CD4-positive, CD25-positive, alpha-beta regulatory T cell (primary cell): Measurements from ENCODE around the gene EVX2. TPM values are rescaled to one million over a fixed set of nuclear protein-coding genes. Genes with fewer than 3 reads are reported as not detected.

Experiments used
- ATAC-seq, 2 donors: fragments of 150-1000 bp; cut with Tn5 transposase; one replicate each; pipeline ENCODE4 v1.10.0; 2021; ENCODE audit warnings: low read depth in 2 of 2, moderate number of reproducible peaks in 2 of 2, moderate library complexity in 1 of 2
- DNase-seq, 3 donors: peaks; one replicate each; pipeline versions ENCODE4 v3.0.0 to v3.0.0-alpha.2; 2012 to 2022; ENCODE audit warnings: mixed read lengths in 1 of 3
- H3K27ac ChIP-seq: one replicate; pipeline ENCODE4 v1.7.0; 2013; ENCODE audit warnings: mild to moderate bottlenecking, low read length; ENCODE audit not compliant: insufficient read depth, poor library complexity, severe bottlenecking
- H3K27me3 ChIP-seq: one replicate; pipeline ENCODE4 v1.7.0; 2013; ENCODE audit warnings: low read length; ENCODE audit not compliant: control insufficient read depth, insufficient read depth
- H3K36me3 ChIP-seq: one replicate; pipeline ENCODE4 v1.7.0; 2013; ENCODE audit warnings: mild to moderate bottlenecking, low read length, moderate library complexity; ENCODE audit not compliant: control insufficient read depth, insufficient read depth
- H3K4me1 ChIP-seq: 2 replicates; pipeline ENCODE4 v1.7.0; 2013; ENCODE audit warnings: mild to moderate bottlenecking, low read length; ENCODE audit not compliant: insufficient read depth, control insufficient read depth, poor library complexity, severe bottlenecking
- H3K4me3 ChIP-seq: one replicate; pipeline ENCODE4 v1.7.0; 2013; ENCODE audit warnings: low read depth, mild to moderate bottlenecking, low read length, moderate library complexity
- H3K9me3 ChIP-seq, 2 experiments: 1 replicate in 1 of 2; 2 replicates in 1 of 2; pipeline ENCODE4 v1.7.0; 2013; ENCODE audit warnings: low read length in 2 of 2, mild to moderate bottlenecking in 1 of 2, moderate library complexity in 1 of 2; ENCODE audit not compliant: control insufficient read depth in 2 of 2
- H3K27ac Mint-ChIP-seq, 3 donors: one replicate each; pipeline ENCODE4 v1.8.0; 2020 to 2022; ENCODE audit warnings: mild to moderate bottlenecking in 3 of 3, mixed read lengths in 3 of 3, moderate library complexity in 2 of 3
- H3K27me3 Mint-ChIP-seq: one replicate; pipeline ENCODE4 v1.8.0; 2022; ENCODE audit warnings: mild to moderate bottlenecking, mixed read lengths
- H3K36me3 Mint-ChIP-seq: one replicate; pipeline ENCODE4 v1.8.0; 2020; ENCODE audit warnings: mixed read lengths
- H3K4me1 Mint-ChIP-seq, 4 donors: one replicate each; pipeline ENCODE4 v1.8.0; 2020 to 2022; ENCODE audit warnings: mixed read lengths in 4 of 4, mild to moderate bottlenecking in 1 of 4
- H3K4me3 Mint-ChIP-seq, 4 donors: one replicate each; pipeline ENCODE4 v1.8.0; 2020 to 2022; ENCODE audit warnings: mild to moderate bottlenecking in 4 of 4, mixed read lengths in 4 of 4, moderate library complexity in 3 of 4
- H3K9me3 Mint-ChIP-seq, 7 donors: one replicate each; pipeline ENCODE4 v1.8.0; 2020 to 2022; ENCODE audit warnings: mixed read lengths in 7 of 7, mild to moderate bottlenecking in 3 of 7, moderate library complexity in 2 of 7
- polyA plus RNA-seq, 4 donors: library from polyadenylated mRNA; unstranded; fragments of 300-500 nt; fragmentation: Illumina TruSeq; gene quantifications; one replicate each; pipeline ENCODE4 v1.2.3, GENCODE V29; 2021
- total RNA-seq: library from RNA; stranded (reverse); gene quantifications from one replicate; pipeline ENCODE4 v1.2.3, GENCODE V29; 2022

EVX2 gene
- total and polyA plus RNA-seq, 5 donors from 2014 or later = not detected

- Mint-ChIP-seq H3K4me3 (peak overlapping the region in 1 of 4 donors; percentile 58), H3K27me3 (peaks cover 97% of the 10 kb centered on the region), H3K27ac (no peak overlapping the region), H3K36me3 (no peaks in the 10 kb centered on the region), H3K4me1 (peaks cover 6 to 28% (median 20%) of the 10 kb centered on the region in 4 donors), H3K9me3 (peaks cover 0 to 17% (median 0%) of the 10 kb centered on the region in 7 donors)
- H3K27ac ChIP-seq = no peak overlapping the region
- ATAC-seq (no peak), DNase-seq (no peak)
- H3K4me1 ChIP-seq = peaks cover 19% of the 10 kb centered on the region
- H3K36me3 ChIP-seq = no peaks in the 10 kb centered on the region
- H3K4me3 ChIP-seq = no peak overlapping the region
- H3K9me3 ChIP-seq = peaks cover 5 to 19% of the 10 kb centered on the region in 2 experiments
- peaks cover 60% of the 10 kb centered on the region for H3K27me3 ChIP-seq
Observed at GRCh38 chr2:176099159-176099727, 15.5 kb upstream of the EVX2 start.

GRCh38 chr2:176098366-176099158, 14.8 kb upstream of the EVX2 start:
- no peak for ATAC-seq
- Histone ChIP-seq H3K27ac (no peak overlapping the region), H3K4me3 (no peak overlapping the region), H3K4me1 (peaks cover 19% of the 10 kb centered on the region), H3K27me3 (peaks cover 65% of the 10 kb centered on the region), H3K9me3 (peaks cover 6 to 21% of the 10 kb centered on the region in 2 experiments), H3K36me3 (no peaks in the 10 kb centered on the region)
- Mint-ChIP-seq H3K9me3 (peaks cover 0 to 24% (median 2%) of the 10 kb centered on the region in 7 donors), H3K36me3 (no peaks in the 10 kb centered on the region), H3K27ac (no peak overlapping the region), H3K4me3 (peak overlapping the region in 1 of 4 donors; percentile 32), H3K27me3 (peaks cover 97% of the 10 kb centered on the region), H3K4me1 (peaks cover 10 to 34% (median 25%) of the 10 kb centered on the region in 4 donors)
- DNase-seq = no peak

GRCh38 chr2:176097820-176098365, 14.1 kb upstream of the EVX2 start:
- H3K9me3 ChIP-seq = peaks cover 6 to 21% of the 10 kb centered on the region in 2 experiments
- H3K27me3 ChIP-seq = peaks cover 63% of the 10 kb centered on the region
- H3K27ac Mint-ChIP-seq = no peak overlapping the region
- H3K4me1 Mint-ChIP-seq = peaks cover 10 to 38% (median 27%) of the 10 kb centered on the region in 4 donors
- H3K9me3 Mint-ChIP-seq = peaks cover 0 to 24% (median 2%) of the 10 kb centered on the region in 7 donors
- H3K4me3 Mint-ChIP-seq = peak overlapping the region; percentile 73 to 88 (median 80)
- no peak for DNase-seq
- peaks cover 97% of the 10 kb centered on the region for H3K27me3 Mint-ChIP-seq
- no peak overlapping the region for H3K27ac ChIP-seq
- H3K4me1 ChIP-seq = peaks cover 23% of the 10 kb centered on the region
- no peaks in the 10 kb centered on the region for H3K36me3 Mint-ChIP-seq
- no peak for ATAC-seq
- no peaks in the 10 kb centered on the region for H3K36me3 ChIP-seq
- no peak overlapping the region for H3K4me3 ChIP-seq

- peak overlapping the region; percentile 75 for H3K4me3 ChIP-seq
- Mint-ChIP-seq H3K27me3 (peaks cover 91% of the 10 kb centered on the region), H3K36me3 (no peaks in the 10 kb centered on the region), H3K27ac (no peak overlapping the region), H3K4me3 (peak overlapping the region; percentile 73 to 88 (median 82)), H3K9me3 (peaks cover 0 to 21% (median 2%) of the 10 kb centered on the region in 7 donors), H3K4me1 (peaks cover 10 to 38% (median 26%) of the 10 kb centered on the region in 4 donors)
- ATAC-seq (peak; percentile 65 to 70), DNase-seq (peak; percentile 31 to 62 (median 51))
- H3K4me1 ChIP-seq = peaks cover 28% of the 10 kb centered on the region
- H3K36me3 ChIP-seq = no peaks in the 10 kb centered on the region
- H3K27ac ChIP-seq = no peak overlapping the region
- peaks cover 58% of the 10 kb centered on the region for H3K27me3 ChIP-seq
- peaks cover 6 to 21% of the 10 kb centered on the region in 2 experiments for H3K9me3 ChIP-seq
Observed at GRCh38 chr2:176096986-176097819, 13.4 kb upstream of the EVX2 start.

GRCh38 chr2:176096243-176096985, 12.7 kb upstream of the EVX2 start:
- H3K4me1 Mint-ChIP-seq = peaks cover 10 to 46% (median 25%) of the 10 kb centered on the region in 4 donors
- Histone ChIP-seq H3K4me1 (peaks cover 31% of the 10 kb centered on the region), H3K9me3 (peaks cover 6 to 21% of the 10 kb centered on the region in 2 experiments), H3K27ac (no peak overlapping the region), H3K36me3 (no peaks in the 10 kb centered on the region), H3K4me3 (peak overlapping the region; percentile 75), H3K27me3 (peaks cover 59% of the 10 kb centered on the region)
- H3K9me3 Mint-ChIP-seq = peaks cover 0 to 19% (median 2%) of the 10 kb centered on the region in 7 donors
- peaks cover 91% of the 10 kb centered on the region for H3K27me3 Mint-ChIP-seq
- DNase-seq = no peak
- no peak for ATAC-seq
- H3K36me3 Mint-ChIP-seq = peaks cover 2% of the 10 kb centered on the region
- H3K4me3 Mint-ChIP-seq = peak overlapping the region; percentile 73 to 88 (median 82)
- peak overlapping the region in 1 of 3 donors; percentile 67 for H3K27ac Mint-ChIP-seq

- Histone ChIP-seq H3K4me1 (peaks cover 31% of the 10 kb centered on the region), H3K27ac (no peak overlapping the region), H3K36me3 (no peaks in the 10 kb centered on the region), H3K4me3 (no peak overlapping the region), H3K9me3 (peaks cover 6 to 21% of the 10 kb centered on the region in 2 experiments), H3K27me3 (peaks cover 61% of the 10 kb centered on the region)
- Mint-ChIP-seq H3K4me1 (peaks cover 10 to 46% (median 26%) of the 10 kb centered on the region in 4 donors), H3K9me3 (peaks cover 0 to 19% (median 2%) of the 10 kb centered on the region in 7 donors), H3K27ac (no peak overlapping the region), H3K4me3 (no peak overlapping the region), H3K36me3 (peaks cover 9% of the 10 kb centered on the region), H3K27me3 (peaks cover 91% of the 10 kb centered on the region)
- no peak for ATAC-seq
- no peak for DNase-seq
Observed at GRCh38 chr2:176095421-176095820, 11.7 kb upstream of the EVX2 start.
